Gastroesophageal sphincter (tissue), 4 donors: ENCODE measurements around the gene PRKAR1B. TPM values are rescaled to one million over a fixed set of nuclear protein-coding genes. Genes with fewer than 3 reads are reported as not detected.

Experiments used
- ATAC-seq: fragments of 150-250 bp; one replicate; pipeline ENCODE4 v1.9.1; 2016; ENCODE audit warnings: mild to moderate bottlenecking, moderate library complexity
- H3K27ac ChIP-seq, 4 donors: fragments of 200-600 bp; sonication (generic) in 3 of 4; 1 replicate in 3 of 4; 2 replicates in 1 of 4; pipeline ENCODE4 v1.5.1; 2016 to 2019
- H3K27me3 ChIP-seq: fragments of 200-600 bp; sonication (generic); one replicate; pipeline ENCODE4 v1.5.1; 2019
- H3K36me3 ChIP-seq, 2 donors: fragments of 200-600 bp; sonication (generic); one replicate each; pipeline ENCODE4 v1.5.1; 2019; ENCODE audit warnings: control low read depth in 1 of 2
- H3K4me1 ChIP-seq, 3 donors: fragments of 200-600 bp; sonication (generic); 1 replicate in 2 of 3; 2 replicates in 1 of 3; pipeline ENCODE4 v1.5.1; 2016 to 2019; ENCODE audit warnings: control low read depth in 2 of 3
- H3K4me3 ChIP-seq, 2 donors: fragments of 200-600 bp; sonication (generic); one replicate each; pipeline ENCODE4 v1.5.1; 2019; ENCODE audit warnings: mild to moderate bottlenecking in 1 of 2, moderate library complexity in 1 of 2
- H3K9me3 ChIP-seq, 3 donors: fragments of 200-600 bp; sonication (generic); one replicate each; pipeline ENCODE4 v1.5.1; 2017 to 2019; ENCODE audit warnings: control low read depth in 2 of 3
- EP300 ChIP-seq: sonication (generic); formaldehyde crosslinking; IDR thresholded peaks from one replicate; pipeline ENCODE4 v1.6.1; 2017; ENCODE audit warnings: antibody characterized with exemption, mild to moderate bottlenecking
- POLR2A ChIP-seq, 2 donors: fragments of 450-650 bp; IDR thresholded peaks; one replicate each; pipeline ENCODE4 v1.6.1; 2017; ENCODE audit warnings: antibody characterized with exemption in 2 of 2, mild to moderate bottlenecking in 2 of 2, moderate library complexity in 1 of 2
- POLR2AphosphoS5 ChIP-seq: sonication (generic); formaldehyde crosslinking; IDR thresholded peaks from one replicate; pipeline ENCODE4 v1.6.1; 2017; ENCODE audit warnings: antibody characterized with exemption
- WGBS, 2 donors: methylation state at CpG; one replicate each; pipeline ENCODE4 v1.1.5; 2018; ENCODE audit warnings: low coverage in 1 of 2; 5-methylcytosine and 5-hydroxymethylcytosine counted together
- total RNA-seq, 4 donors: library from RNA; depleted of rRNA; stranded (reverse); fragments of >200 nt; gene quantifications; one replicate each; pipeline ENCODE4 v1.1.0, GENCODE V29; 2016
- TF ChIP-seq, protein P1 (sequence below), 4 experiments: fragments of 200-600 bp in 2 of 4; fragments of 450-650 bp in 2 of 4; sonication (generic) in 1 of 4; IDR thresholded peaks; one replicate each; pipeline ENCODE4 v1.5.1; 2017 to 2019; ENCODE audit warnings: antibody characterized with exemption in 4 of 4, mild to moderate bottlenecking in 2 of 4, moderate library complexity in 2 of 4

PRKAR1B gene
- total RNA-seq, 4 donors from 2014 or later = 11.6 to 39.1 (median 24.8) TPM

DNA sequence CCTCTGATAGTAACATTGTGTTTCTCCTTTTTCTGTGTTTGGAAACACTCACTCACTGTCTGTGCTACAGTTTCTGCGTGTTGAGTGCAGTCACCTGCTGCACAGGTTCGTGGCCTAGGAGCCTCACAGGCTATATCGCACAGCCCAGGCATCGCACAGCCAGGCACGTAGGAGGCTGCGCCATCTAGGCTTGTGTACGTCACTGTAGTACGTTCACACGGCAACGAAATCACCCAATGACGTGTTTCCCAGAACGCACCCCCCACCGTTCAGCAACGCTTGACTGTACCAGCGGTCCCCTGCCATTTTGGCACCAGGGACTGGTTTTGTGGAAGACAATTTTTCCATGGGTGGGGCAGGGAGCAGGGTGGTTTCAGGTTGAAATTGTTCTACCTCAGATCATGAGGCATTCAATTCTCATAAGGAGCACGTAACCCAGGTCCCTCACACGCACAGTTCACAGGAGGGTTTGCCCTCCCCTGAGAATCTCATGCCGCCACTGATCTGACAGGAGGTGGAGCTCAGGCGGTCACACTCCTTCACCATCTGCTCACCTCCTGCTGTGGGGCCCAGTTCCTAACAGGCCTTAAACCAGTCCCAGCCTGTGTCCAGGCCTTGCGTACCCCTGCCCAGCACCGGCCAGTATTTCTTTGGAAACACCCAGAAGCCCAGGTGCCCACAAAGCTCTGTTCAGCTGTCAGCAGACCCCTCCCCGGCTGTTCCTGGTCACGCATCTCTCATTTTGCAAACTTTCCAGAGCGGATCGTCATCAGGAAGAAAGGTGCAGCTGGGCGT is 23.2 kb upstream of the PRKAR1B start:
- no peak for ATAC-seq
- Histone ChIP-seq H3K27me3 (no peaks in the 10 kb centered on the region), H3K4me3 (no peak overlapping the region), H3K9me3 (no peaks in the 10 kb centered on the region), H3K36me3 (peaks cover 0 to 72% of the 10 kb centered on the region in 2 donors), H3K27ac (peak overlapping the region in 3 of 4 donors; percentile 32 to 63 (median 48)), H3K4me1 (peaks cover 0 to 19% (median 6%) of the 10 kb centered on the region in 3 donors)
- TF ChIP-seq POLR2A (IDR thresholded peaks at IDR 0.05) = no peak
- TF ChIP-seq EP300 = no peak
- no peak for TF ChIP-seq POLR2AphosphoS5
- TF ChIP-seq, protein P1, sequence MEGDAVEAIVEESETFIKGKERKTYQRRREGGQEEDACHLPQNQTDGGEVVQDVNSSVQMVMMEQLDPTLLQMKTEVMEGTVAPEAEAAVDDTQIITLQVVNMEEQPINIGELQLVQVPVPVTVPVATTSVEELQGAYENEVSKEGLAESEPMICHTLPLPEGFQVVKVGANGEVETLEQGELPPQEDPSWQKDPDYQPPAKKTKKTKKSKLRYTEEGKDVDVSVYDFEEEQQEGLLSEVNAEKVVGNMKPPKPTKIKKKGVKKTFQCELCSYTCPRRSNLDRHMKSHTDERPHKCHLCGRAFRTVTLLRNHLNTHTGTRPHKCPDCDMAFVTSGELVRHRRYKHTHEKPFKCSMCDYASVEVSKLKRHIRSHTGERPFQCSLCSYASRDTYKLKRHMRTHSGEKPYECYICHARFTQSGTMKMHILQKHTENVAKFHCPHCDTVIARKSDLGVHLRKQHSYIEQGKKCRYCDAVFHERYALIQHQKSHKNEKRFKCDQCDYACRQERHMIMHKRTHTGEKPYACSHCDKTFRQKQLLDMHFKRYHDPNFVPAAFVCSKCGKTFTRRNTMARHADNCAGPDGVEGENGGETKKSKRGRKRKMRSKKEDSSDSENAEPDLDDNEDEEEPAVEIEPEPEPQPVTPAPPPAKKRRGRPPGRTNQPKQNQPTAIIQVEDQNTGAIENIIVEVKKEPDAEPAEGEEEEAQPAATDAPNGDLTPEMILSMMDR (IDR thresholded peaks at IDR 0.05) = no peak
- WGBS, 2 donors = 92 to 96% methylated on average over 18 to 19 of the region's 26 CpGs

DNA sequence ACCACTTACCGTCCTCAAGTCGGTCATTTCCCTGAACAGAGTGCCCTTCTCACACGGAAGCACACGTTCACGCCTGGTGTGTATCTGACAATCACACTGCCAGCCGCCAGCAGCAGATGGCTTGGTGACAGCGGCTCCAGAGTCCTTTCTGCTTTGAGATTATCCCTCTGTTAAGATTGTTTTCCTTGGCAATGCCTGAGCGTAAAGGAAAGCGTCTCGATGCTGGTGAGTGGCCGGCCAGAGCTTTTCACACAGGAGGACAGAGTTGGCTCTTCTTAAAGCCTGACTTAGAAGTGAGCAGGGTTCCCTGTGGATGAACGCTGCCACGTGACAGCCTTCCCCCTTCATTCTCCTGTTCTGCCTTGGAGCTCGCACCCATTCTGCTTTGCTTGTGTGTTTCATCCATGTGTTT is 22.1 kb upstream of the PRKAR1B start:
- peak overlapping the region in 3 of 4 donors; percentile 48 to 63 (median 54) for H3K27ac ChIP-seq

DNA sequence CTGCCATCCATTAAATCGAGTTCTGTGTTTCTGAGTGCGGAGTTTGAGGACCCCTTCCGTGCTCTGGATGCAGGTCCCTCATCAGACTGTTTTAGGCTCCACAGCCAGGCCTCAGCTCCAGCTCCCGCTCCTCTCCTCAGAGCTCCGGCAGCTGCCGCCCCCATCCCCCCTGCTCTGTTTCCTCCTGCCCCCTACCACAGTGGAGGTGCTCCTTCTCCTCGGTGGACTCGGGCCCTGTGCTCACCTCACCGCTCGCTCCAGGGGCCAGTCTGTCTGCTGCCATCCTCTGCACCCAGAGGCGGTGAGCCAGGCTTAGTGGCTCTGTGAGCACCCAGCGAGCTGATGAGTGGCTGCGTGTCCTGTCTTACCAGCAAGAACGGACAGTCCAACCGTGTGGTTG is 21.4 kb upstream of the PRKAR1B start:
- H3K4me3 ChIP-seq = no peak overlapping the region
- peaks cover 0 to 60% of the 10 kb centered on the region in 2 donors for H3K36me3 ChIP-seq
- ATAC-seq = no peak
- no peaks in the 10 kb centered on the region for H3K9me3 ChIP-seq
- 97 to 98% methylated on average over 4 to 11 of the region's 15 CpGs for WGBS, 2 donors
- H3K4me1 ChIP-seq = peaks cover 0 to 19% (median 6%) of the 10 kb centered on the region in 3 donors
- TF ChIP-seq POLR2A (IDR thresholded peaks at IDR 0.05) (no peak), EP300 (no peak), POLR2AphosphoS5 (no peak)
- TF ChIP-seq, protein P1 (IDR thresholded peaks at IDR 0.05) = no peak
- no peak overlapping the region for H3K27ac ChIP-seq
- H3K27me3 ChIP-seq = no peaks in the 10 kb centered on the region

More for the DNA sequence above, 22.1 kb upstream of the PRKAR1B start:
- Histone ChIP-seq H3K4me1 (peaks cover 0 to 19% (median 6%) of the 10 kb centered on the region in 3 donors), H3K4me3 (no peak overlapping the region), H3K36me3 (peaks cover 0 to 67% of the 10 kb centered on the region in 2 donors), H3K27me3 (no peaks in the 10 kb centered on the region), H3K9me3 (no peaks in the 10 kb centered on the region)
- WGBS, 2 donors = 50% methylated on average over 6 of the region's 14 CpGs; no CpG with 5 or more reads in 1 of the 2 donors
- ATAC-seq = peak; percentile 79
- TF ChIP-seq POLR2A (IDR thresholded peaks at IDR 0.05) = no peak
- no peak for TF ChIP-seq POLR2AphosphoS5
- TF ChIP-seq, protein P1 (IDR thresholded peaks at IDR 0.05) = no peak
- no peak for TF ChIP-seq EP300

DNA sequence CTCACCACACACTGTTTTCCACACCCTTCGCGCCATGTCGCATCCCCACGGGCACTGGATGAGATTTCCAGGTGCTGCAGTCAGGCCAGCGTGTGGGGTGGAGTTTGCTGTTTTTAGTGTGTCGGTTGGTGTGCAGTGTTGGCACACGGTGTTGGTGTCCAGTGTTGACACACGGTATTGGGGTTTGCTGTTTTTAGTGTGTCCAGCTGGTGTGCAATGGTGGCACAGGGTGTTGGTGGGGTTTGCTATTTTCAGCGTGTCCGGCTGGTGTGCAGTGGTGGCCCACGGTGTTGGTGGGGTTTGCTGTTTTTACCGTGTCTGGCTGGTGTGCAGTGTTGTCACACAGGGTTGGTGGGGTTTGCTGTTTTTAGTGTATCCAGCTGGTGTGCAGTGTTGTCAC is 20.1 kb upstream of the PRKAR1B start:
- peaks cover 0 to 19% (median 6%) of the 10 kb centered on the region in 3 donors for H3K4me1 ChIP-seq
- no peaks in the 10 kb centered on the region for H3K9me3 ChIP-seq
- no peak overlapping the region for H3K4me3 ChIP-seq
- no peak overlapping the region for H3K27ac ChIP-seq
- no peaks in the 10 kb centered on the region for H3K27me3 ChIP-seq
- TF ChIP-seq POLR2A (IDR thresholded peaks at IDR 0.05) (no peak), POLR2AphosphoS5 (no peak), EP300 (no peak)
- TF ChIP-seq, protein P1 (IDR thresholded peaks at IDR 0.05) = no peak
- no peak for ATAC-seq
- WGBS, 2 donors = 82% methylated on average over 8 of the region's 12 CpGs; no CpG with 5 or more reads in 1 of the 2 donors
- H3K36me3 ChIP-seq = peaks cover 0 to 58% of the 10 kb centered on the region in 2 donors
